Stimulated activated CD4-positive, alpha-beta T cell treated with anti-CD3 and anti-CD28 coated beads, Interleukin-1b, Interleukin-23, amount 100 ng/mL, for 48 hours (primary cell): Measurements from ENCODE around the gene SUPT6H.
"Not testable (repeated sequence)": the region's sequence is repeated elsewhere in the genome, so short reads cannot be mapped to it uniquely, and the experiment has no call there.

Experiments used
- DNase-seq: peaks from one replicate; pipeline ENCODE4 v3.0.0-alpha.2; 2020

The SUPT6H gene

DNA sequence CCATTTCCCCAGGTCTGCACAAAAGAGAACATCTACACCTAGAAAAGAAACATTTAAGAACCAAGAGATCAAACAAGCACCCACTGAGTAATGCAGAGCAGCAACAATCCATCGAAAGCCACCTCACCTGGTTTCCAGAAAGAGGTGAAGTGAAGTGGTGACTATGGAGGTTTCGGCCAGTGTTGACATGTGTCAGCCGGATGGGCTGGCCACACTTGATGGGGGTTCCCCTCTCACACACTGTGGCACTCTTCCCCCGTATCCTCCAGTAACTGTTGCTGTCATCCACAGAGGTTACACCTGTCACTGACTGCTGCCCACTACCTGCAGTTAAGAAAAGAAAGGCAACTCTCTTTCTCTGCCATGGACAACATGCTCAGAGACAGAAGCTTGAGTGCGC is 6.8 kb upstream of the SUPT6H start:
- no peak for DNase-seq

DNA sequence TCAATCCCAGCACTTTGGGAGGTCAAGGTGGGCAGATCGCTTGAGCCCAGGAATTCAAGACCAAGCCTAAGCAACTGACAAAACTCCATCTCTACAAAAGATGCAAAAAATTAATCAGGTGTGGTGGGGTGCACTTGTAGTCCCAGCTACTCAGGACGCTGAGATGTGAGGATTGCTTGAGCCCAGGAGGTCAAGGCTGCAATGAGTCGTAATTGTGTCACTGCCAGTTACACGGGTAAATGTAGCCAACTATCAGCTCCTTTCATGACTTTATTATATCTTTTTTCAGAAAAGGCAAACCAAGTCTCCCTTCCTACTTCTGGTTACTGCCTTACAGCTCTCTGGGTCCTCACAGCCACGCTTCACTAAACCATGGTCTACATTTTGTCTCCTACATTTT is 4.2 kb upstream of the SUPT6H start:
- DNase-seq: no peak

GRCh38 chr17:28658342-28658741 is 3.7 kb upstream of the SUPT6H start:
- DNase-seq: not testable (repeated sequence)

GRCh38 chr17:28658766-28659496 is 3.1 kb upstream of the SUPT6H start:
- DNase-seq: not testable (repeated sequence)

DNA sequence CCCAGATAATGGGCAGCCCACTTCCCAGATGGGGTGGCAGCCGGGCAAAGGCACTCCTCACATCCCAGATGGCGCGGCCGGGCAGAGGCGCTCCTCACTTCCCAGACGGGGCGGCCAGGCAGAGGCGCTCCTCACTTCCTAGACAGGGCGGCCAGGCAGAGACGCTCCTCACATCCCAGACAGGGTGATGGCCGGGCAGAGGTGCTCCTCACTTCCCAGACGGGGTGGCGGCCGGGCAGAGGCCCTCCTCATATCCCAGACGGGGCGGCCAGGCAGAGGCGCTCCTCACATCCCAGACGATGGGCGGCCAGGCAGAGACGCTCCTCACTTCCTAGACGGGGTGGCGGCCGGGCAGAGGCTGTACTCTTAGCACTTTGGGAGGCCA is 2.5 kb upstream of the SUPT6H start:
- DNase-seq: not testable (repeated sequence)

- no peak for DNase-seq
Observed at GRCh38 chr17:28662527-28662829, 473 bp downstream of the SUPT6H start.

- no peak for DNase-seq
Observed at GRCh38 chr17:28663723-28664122, 1.7 kb downstream of the SUPT6H start.

DNA sequence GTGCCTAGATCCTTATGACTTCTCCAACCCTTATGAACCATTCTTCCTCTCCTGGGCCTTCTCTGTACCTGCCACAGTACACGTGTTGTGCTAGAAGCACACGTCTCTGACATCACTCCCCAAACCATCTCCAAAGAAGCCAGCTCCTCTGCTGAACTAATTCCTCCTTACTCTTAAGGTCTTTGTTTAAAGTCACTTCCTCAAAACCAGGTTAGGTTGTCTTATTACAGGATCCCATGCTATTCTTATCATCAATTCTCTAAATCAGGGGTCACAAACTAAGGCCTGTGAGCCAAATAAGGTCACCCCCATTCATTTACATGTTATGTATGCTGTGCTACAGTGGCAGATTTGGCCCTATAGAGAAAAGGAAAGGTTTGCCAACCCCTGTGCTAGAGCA is 4.0 kb downstream of the SUPT6H start:
- DNase-seq: no peak

- no peak for DNase-seq
Observed at GRCh38 chr17:28667870-28668269, 5.9 kb downstream of the SUPT6H start.

GRCh38 chr17:28669918-28670317 is 7.9 kb downstream of the SUPT6H start:
- DNase-seq: no peak

- no peak for DNase-seq
Observed at GRCh38 chr17:28675490-28675889, 13.5 kb downstream of the SUPT6H start.

DNA sequence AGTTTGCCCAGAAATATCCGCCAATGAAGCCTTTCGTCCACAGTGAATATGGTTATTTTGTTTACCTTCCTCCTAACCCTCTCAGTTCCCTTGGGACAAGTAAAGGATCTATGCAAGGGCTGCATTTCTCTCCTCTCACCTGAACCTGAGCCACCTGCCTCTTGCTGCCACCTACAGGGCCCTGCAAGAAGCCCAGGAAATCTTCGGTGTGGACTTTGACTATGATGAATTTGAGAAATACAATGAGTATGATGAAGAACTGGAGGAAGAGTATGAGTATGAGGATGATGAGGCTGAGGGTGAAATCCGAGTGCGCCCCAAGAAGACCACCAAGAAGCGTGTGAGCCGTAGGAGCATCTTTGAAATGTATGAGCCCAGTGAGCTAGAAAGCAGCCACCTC is 14.0 kb downstream of the SUPT6H start:
- DNase-seq: no peak

DNA sequence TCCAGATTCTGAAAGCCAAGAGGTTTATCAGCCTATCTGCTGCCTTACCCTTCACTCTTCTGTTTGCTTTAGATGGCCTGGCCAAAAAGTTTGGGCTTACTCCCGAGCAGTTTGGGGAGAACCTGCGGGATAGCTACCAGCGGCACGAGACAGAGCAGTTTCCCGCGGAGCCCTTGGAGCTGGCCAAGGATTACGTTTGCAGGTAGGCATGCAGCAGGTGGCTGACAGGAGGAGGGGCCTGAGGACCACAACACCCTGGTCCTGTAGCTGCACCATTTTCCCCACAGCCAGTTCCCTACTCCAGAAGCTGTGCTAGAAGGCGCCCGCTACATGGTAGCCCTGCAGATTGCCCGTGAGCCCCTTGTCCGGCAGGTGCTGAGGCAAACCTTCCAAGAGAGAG is 20.6 kb downstream of the SUPT6H start:
- no peak for DNase-seq

- DNase-seq: no peak
Observed at GRCh38 chr17:28684963-28685362, 23.0 kb downstream of the SUPT6H start.

DNA sequence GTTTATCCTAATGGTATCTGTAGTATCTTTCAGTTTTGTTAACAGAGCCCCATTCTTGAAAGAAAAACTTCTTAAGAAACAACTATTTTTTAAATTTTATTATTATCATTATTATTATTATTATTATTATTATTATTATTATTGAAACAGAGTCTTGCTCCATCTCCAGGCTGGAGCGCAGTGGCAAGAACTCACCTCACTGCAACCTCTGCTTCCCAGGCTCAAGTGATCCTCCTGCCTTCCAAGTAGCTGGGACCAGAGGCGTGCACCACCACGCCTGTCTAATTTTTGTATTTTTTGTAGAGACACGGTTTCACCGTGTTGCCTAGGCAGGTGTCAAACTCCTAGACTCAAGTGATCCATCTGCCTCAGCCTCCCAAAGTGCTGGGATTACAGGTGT is 23.4 kb downstream of the SUPT6H start:
- no peak for DNase-seq

- DNase-seq: no peak
Observed at GRCh38 chr17:28686296-28686695, 24.3 kb downstream of the SUPT6H start.

DNA sequence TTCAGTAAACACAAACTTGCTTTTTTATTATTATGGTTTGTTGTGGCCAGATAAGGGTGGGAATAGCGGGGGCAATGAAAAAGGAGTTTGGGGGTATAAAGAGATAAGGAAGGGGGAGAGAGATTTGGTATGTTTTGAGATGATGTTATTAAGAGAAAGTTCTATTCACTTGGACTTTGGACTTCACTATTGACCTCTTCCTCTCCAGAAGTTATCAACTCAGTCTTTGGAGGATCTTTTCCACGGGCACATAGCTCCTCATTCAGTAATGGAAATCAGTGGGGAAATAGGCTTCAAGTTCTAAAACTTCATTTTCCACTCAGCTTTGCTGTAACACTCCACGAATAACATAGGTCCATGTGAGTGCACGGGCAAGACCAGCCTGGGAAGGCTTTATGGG is 26.5 kb downstream of the SUPT6H start:
- DNase-seq: no peak

GRCh38 chr17:28689011-28689410 is 27.0 kb downstream of the SUPT6H start:
- no peak for DNase-seq

DNA sequence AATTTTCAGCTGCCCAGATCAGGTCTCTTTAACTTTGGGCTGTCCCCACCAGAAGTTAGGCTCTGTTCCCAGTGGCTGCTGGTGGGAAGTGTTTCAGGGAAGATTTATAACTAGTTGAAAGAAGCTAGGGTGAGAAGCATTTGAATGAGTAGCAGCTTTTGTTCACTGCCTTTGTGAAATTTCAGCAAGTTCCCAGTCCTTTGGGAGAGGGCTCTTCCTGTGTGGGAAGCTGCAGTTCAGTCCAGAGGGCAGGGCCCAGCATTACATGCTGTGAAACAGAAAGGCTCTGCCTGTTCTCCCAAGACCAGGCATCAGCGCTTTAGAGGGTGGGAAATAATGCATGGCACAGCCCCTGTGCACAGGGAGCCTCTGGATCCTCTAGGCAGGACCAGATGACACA is 31.9 kb downstream of the SUPT6H start:
- no peak for DNase-seq

- DNase-seq: no peak
Observed at GRCh38 chr17:28698253-28698941, 36.4 kb downstream of the SUPT6H start.

DNA sequence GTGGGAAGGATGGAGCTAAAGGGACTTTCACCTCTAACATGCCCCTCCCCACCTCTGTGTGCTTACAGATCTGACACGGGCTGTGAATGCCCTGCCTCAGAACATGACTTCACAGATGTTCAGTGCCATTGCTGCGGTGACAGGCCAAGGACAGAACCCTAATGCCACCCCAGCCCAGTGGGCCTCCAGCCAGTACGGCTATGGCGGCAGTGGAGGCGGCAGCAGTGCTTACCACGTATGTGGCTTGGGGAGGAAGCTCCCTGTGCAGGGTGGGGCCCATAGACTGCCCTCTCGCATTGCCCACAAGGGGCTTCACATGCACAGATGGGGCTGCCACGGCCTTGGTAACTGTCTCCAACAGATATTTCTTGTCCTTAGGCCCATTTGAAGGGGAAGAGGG is 38.3 kb downstream of the SUPT6H start:
- DNase-seq: no peak

- no peak for DNase-seq
Observed at GRCh38 chr17:28700830-28701492, 39.0 kb downstream of the SUPT6H start.

- DNase-seq: no peak
Observed at GRCh38 chr17:28702026-28702751, 40.2 kb downstream of the SUPT6H start.

DNA sequence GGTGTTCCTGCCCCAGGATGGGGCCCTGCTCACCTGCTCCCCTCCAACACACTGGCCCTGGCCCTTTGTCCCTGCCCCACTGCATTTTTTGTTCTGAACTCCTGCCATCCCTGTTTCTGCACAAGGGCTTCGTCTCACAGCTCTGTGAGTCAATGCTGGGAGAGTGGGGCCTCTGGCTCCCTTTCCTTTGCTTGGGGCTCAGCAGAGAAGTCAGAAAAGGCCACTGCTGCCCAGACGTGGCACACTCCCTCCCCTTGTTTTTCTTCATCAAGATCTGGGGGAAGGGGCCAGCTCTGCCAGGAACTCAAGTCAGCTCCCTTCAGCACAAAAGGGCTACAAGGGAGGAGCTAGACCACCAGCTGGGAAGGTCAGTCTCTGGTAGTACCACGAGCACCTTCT is 40.7 kb downstream of the SUPT6H start:
- no peak for DNase-seq
